Type B pancreatic cell (in vitro differentiated cells): ENCODE measurements around the gene FICD. TPM values are rescaled to one million over a fixed set of nuclear protein-coding genes. Genes with fewer than 3 reads are reported as not detected.

Source experiments
- DNase-seq: peaks from one replicate; pipeline ENCODE4 v3.0.0; 2021; ENCODE audit warnings: mixed read lengths; ENCODE audit not compliant: unreplicated experiment; ENCODE audit errors: extremely low spot score
- H3K27ac Mint-ChIP-seq: 2 replicates; pipeline ENCODE4 v1.8.0; 2021; ENCODE audit warnings: mild to moderate bottlenecking, mixed read lengths
- H3K27me3 Mint-ChIP-seq: 2 replicates; pipeline ENCODE4 v1.8.0; 2021; ENCODE audit warnings: mixed read lengths
- H3K36me3 Mint-ChIP-seq: 2 replicates; pipeline ENCODE4 v1.8.0; 2021; ENCODE audit warnings: mixed read lengths
- H3K4me1 Mint-ChIP-seq: one replicate; pipeline ENCODE4 v1.8.0; 2021; ENCODE audit warnings: mixed read lengths; ENCODE audit not compliant: unreplicated experiment
- H3K4me3 Mint-ChIP-seq: 2 replicates; pipeline ENCODE4 v1.8.0; 2021; ENCODE audit warnings: mild to moderate bottlenecking, mixed read lengths
- H3K9me3 Mint-ChIP-seq: 2 replicates; pipeline ENCODE4 v1.8.0; 2021; ENCODE audit warnings: mixed read lengths
- CTCF ChIP-seq: fragments of 200-600 bp; sonication (generic); conservative IDR thresholded peaks from 2 replicates; pipeline ENCODE4 v1.5.0; 2021; ENCODE audit warnings: antibody characterized with exemption, mild to moderate bottlenecking
- total RNA-seq: library from RNA; stranded (reverse); gene quantifications from 2 replicates; pipeline ENCODE4 v1.2.1, GENCODE V29; 2021; ENCODE audit warnings: low replicate concordance

Gene FICD
- total RNA-seq, 1 donor from 2014 or later: 4.9 TPM

GRCh38 chr12:108531929-108532848 is 17.1 kb downstream of the FICD start:
- no peak for DNase-seq
- Mint-ChIP-seq H3K4me3 (no peak overlapping the region), H3K4me1 (peaks cover 5% of the 10 kb centered on the region), H3K27me3 (no peaks in the 10 kb centered on the region), H3K36me3 (peaks cover 46% of the 10 kb centered on the region), H3K27ac (peak overlapping the region; percentile 39), H3K9me3 (no peaks in the 10 kb centered on the region)
- TF ChIP-seq CTCF: no peak

GRCh38 chr12:108538146-108538545 is 23.1 kb downstream of the FICD start:
- peaks cover 5% of the 10 kb centered on the region for H3K4me1 Mint-ChIP-seq
- peaks cover 38% of the 10 kb centered on the region for H3K36me3 Mint-ChIP-seq
- no peak for TF ChIP-seq CTCF
- no peaks in the 10 kb centered on the region for H3K27me3 Mint-ChIP-seq
- no peak for DNase-seq
- H3K27ac Mint-ChIP-seq: no peak overlapping the region
- no peak overlapping the region for H3K4me3 Mint-ChIP-seq
- H3K9me3 Mint-ChIP-seq: no peaks in the 10 kb centered on the region

GRCh38 chr12:108538616-108539195 is 23.6 kb downstream of the FICD start:
- H3K27ac Mint-ChIP-seq: no peak overlapping the region
- no peaks in the 10 kb centered on the region for H3K9me3 Mint-ChIP-seq
- no peak for TF ChIP-seq CTCF
- peaks cover 40% of the 10 kb centered on the region for H3K36me3 Mint-ChIP-seq
- no peaks in the 10 kb centered on the region for H3K27me3 Mint-ChIP-seq
- H3K4me1 Mint-ChIP-seq: peaks cover 5% of the 10 kb centered on the region
- no peak for DNase-seq
- no peak overlapping the region for H3K4me3 Mint-ChIP-seq

GRCh38 chr12:108542320-108542719 is 27.2 kb downstream of the FICD start:
- TF ChIP-seq CTCF: no peak
- Mint-ChIP-seq H3K27me3 (no peaks in the 10 kb centered on the region), H3K4me1 (peaks cover 5% of the 10 kb centered on the region), H3K9me3 (no peaks in the 10 kb centered on the region), H3K4me3 (no peak overlapping the region), H3K36me3 (peaks cover 32% of the 10 kb centered on the region), H3K27ac (no peak overlapping the region)
- no peak for DNase-seq

- peaks cover 5% of the 10 kb centered on the region for H3K4me1 Mint-ChIP-seq
- no peak overlapping the region for H3K4me3 Mint-ChIP-seq
- H3K27me3 Mint-ChIP-seq: no peaks in the 10 kb centered on the region
- peaks cover 33% of the 10 kb centered on the region for H3K36me3 Mint-ChIP-seq
- H3K27ac Mint-ChIP-seq: no peak overlapping the region
- no peak for DNase-seq
- no peaks in the 10 kb centered on the region for H3K9me3 Mint-ChIP-seq
- TF ChIP-seq CTCF: no peak
Measured at GRCh38 chr12:108543652-108544051, 28.6 kb downstream of the FICD start.
